Upper lobe of left lung (tissue), 6 donors: Measurements from ENCODE around the gene GPD1L. TPM values are rescaled to one million over a fixed set of nuclear protein-coding genes. Genes with fewer than 3 reads are reported as not detected.
"Not testable (repeated sequence)": the region's sequence is repeated elsewhere in the genome, so short reads cannot be mapped to it uniquely, and the experiment has no call there.

Experiments used
- ATAC-seq, 2 donors: fragments of 200-7000 bp; cut with Tn5 transposase; one replicate each; pipeline ENCODE4 v1.9.1; 2022; ENCODE audit warnings: mild to moderate bottlenecking in 2 of 2, moderate library complexity in 2 of 2; ENCODE audit not compliant: low FRiP score in 2 of 2
- DNase-seq, 2 donors: peaks; one replicate each; pipeline ENCODE4 v3.0.0-alpha.2; 2019 to 2020
- H3K27ac ChIP-seq, 4 donors: fragments of 200-600 bp; sonication (generic); one replicate each; pipeline ENCODE4 v1.5.1; 2016 to 2019
- H3K27me3 ChIP-seq, 4 donors: fragments of 200-600 bp; sonication (generic); one replicate each; pipeline ENCODE4 v1.5.1; 2017 to 2019
- H3K36me3 ChIP-seq, 4 donors: fragments of 200-600 bp; sonication (generic); one replicate each; pipeline ENCODE4 v1.5.1; 2016 to 2019
- H3K4me1 ChIP-seq, 4 donors: fragments of 200-600 bp; sonication (generic); one replicate each; pipeline ENCODE4 v1.5.1; 2018 to 2019
- H3K4me3 ChIP-seq, 4 donors: fragments of 200-600 bp; sonication (generic); one replicate each; pipeline ENCODE4 v1.5.1; 2017 to 2019; ENCODE audit warnings: mild to moderate bottlenecking in 2 of 4, moderate library complexity in 1 of 4
- H3K9me3 ChIP-seq, 4 donors: fragments of 200-600 bp; sonication (generic); one replicate each; pipeline ENCODE4 v1.5.1; 2018 to 2019
- EP300 ChIP-seq, 4 donors: sonication (generic); formaldehyde crosslinking; IDR thresholded peaks; one replicate each; pipeline ENCODE4 v1.5.1; 2017; ENCODE audit warnings: antibody characterized with exemption in 4 of 4, control low read depth in 2 of 4
- POLR2A ChIP-seq, 4 donors: fragments of 450-650 bp; IDR thresholded peaks; one replicate each; pipeline ENCODE4 v1.5.1; 2016 to 2017; ENCODE audit warnings: antibody characterized with exemption in 4 of 4, mild to moderate bottlenecking in 2 of 4
- POLR2AphosphoS5 ChIP-seq, 2 donors: sonication (generic); formaldehyde crosslinking; IDR thresholded peaks; one replicate each; pipeline ENCODE4 v1.5.1; 2017; ENCODE audit warnings: antibody characterized with exemption in 2 of 2
- WGBS, 2 donors: methylation state at CpG; one replicate each; pipeline ENCODE4 v1.1.5; 2017 to 2018; 5-methylcytosine and 5-hydroxymethylcytosine counted together
- total RNA-seq, 6 donors: library from RNA; depleted of rRNA in 4 of 6; stranded (reverse); fragments of >200 nt in 4 of 6; gene quantifications; one replicate each; pipeline versions ENCODE4 v1.1.0 to v1.2.1, GENCODE V29; 2016 to 2021
- TF ChIP-seq, protein P1 (sequence below), 6 experiments: fragments of 450-650 bp in 4 of 6; fragments of 200-600 bp in 2 of 6; sonication (generic) in 2 of 6; IDR thresholded peaks; one replicate each; pipeline ENCODE4 v1.5.1; 2016 to 2019; ENCODE audit warnings: antibody characterized with exemption in 6 of 6
- donor health status: DM: no; HTN: no; CAD: no; lungs with moderate emphysema.
- donor health status: DM: no; HTN: yes; CAD: no; lungs with severe emphysema.

The GPD1L gene
- total RNA-seq, 6 donors from 2014 or later: 50.8 to 221 (median 115) TPM

DNA sequence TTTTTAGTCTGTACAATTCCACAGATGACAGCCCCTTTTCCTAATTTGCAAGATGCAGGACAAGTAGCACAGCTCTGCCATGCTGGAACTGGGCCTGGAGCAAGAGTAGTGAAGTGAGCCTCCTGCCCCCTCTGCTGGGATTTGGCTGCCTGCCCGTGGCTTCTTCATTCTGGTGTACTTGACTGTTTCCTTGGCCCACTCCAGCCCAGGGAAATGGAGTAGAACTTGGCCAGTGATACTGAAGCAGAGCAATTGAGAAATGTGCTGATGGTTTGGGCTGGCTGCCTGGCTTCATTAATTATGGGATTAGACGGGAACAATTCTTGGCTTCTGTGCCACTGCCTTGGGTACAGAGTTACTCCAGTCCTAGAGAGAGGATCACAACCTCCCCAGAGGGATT is 2.8 kb downstream of the GPD1L start:
- peaks cover 41 to 52% (median 47%) of the 10 kb centered on the region in 4 donors for H3K4me1 ChIP-seq
- TF ChIP-seq POLR2A (IDR thresholded peaks at IDR 0.05) (no peak), EP300 (IDR thresholded peaks at IDR 0.05) (peak in 1 of 4 donors; percentile 49), POLR2AphosphoS5 (IDR thresholded peaks at IDR 0.05) (peak; percentile 23 to 68)
- TF ChIP-seq, protein P1, sequence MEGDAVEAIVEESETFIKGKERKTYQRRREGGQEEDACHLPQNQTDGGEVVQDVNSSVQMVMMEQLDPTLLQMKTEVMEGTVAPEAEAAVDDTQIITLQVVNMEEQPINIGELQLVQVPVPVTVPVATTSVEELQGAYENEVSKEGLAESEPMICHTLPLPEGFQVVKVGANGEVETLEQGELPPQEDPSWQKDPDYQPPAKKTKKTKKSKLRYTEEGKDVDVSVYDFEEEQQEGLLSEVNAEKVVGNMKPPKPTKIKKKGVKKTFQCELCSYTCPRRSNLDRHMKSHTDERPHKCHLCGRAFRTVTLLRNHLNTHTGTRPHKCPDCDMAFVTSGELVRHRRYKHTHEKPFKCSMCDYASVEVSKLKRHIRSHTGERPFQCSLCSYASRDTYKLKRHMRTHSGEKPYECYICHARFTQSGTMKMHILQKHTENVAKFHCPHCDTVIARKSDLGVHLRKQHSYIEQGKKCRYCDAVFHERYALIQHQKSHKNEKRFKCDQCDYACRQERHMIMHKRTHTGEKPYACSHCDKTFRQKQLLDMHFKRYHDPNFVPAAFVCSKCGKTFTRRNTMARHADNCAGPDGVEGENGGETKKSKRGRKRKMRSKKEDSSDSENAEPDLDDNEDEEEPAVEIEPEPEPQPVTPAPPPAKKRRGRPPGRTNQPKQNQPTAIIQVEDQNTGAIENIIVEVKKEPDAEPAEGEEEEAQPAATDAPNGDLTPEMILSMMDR (IDR thresholded peaks at IDR 0.05): no peak
- H3K4me3 ChIP-seq: no peak overlapping the region
- DNase-seq (peak in 1 of 2 donors; percentile 88), ATAC-seq (peak; percentile 5 to 55)
- peak overlapping the region; percentile 83 to 91 (median 84) for H3K27ac ChIP-seq
- 8 to 21% methylated on average over 2 of the region's 2 CpGs for WGBS, 2 donors
- H3K36me3 ChIP-seq: no peaks in the 10 kb centered on the region
- no peaks in the 10 kb centered on the region for H3K9me3 ChIP-seq
- H3K27me3 ChIP-seq: no peaks in the 10 kb centered on the region

DNA sequence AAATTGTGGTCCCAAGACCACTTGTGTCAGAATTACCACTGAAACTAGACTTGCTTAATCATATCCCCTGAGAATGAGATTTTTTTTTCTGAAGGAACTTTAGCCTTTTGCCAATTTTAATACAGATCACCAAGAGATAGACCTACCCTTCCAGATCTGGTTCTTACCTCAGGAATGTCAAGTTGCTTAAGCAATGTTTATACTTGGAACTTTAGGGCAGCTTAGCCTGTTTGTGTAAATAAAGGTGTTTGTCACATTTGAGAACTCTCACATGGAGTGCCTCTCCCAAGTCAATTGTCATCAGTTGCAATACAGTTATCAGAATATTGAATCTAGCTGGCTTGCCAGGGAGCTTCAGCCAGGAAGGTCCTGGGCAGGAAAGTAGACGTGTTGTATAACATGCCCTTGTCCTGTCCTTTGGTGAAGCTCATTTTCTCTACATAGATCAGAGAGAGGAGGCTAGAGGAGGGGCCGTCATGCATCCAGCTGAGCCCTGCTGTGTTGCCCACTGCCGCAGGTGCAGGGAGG is 3.9 kb downstream of the GPD1L start:
- ATAC-seq (no peak), DNase-seq (peak in 1 of 2 donors; percentile 27)
- Histone ChIP-seq H3K27ac (peak overlapping the region; percentile 83 to 91 (median 84)), H3K27me3 (no peaks in the 10 kb centered on the region), H3K4me1 (peaks cover 41 to 52% (median 47%) of the 10 kb centered on the region in 4 donors), H3K4me3 (no peak overlapping the region), H3K36me3 (no peaks in the 10 kb centered on the region), H3K9me3 (no peaks in the 10 kb centered on the region)
- WGBS, 2 donors: 59 to 63% methylated on average over 2 to 3 of the region's 3 CpGs
- TF ChIP-seq, protein P1 (IDR thresholded peaks at IDR 0.05): no peak
- TF ChIP-seq EP300 (IDR thresholded peaks at IDR 0.05): peak in 1 of 4 donors; percentile 67

DNA sequence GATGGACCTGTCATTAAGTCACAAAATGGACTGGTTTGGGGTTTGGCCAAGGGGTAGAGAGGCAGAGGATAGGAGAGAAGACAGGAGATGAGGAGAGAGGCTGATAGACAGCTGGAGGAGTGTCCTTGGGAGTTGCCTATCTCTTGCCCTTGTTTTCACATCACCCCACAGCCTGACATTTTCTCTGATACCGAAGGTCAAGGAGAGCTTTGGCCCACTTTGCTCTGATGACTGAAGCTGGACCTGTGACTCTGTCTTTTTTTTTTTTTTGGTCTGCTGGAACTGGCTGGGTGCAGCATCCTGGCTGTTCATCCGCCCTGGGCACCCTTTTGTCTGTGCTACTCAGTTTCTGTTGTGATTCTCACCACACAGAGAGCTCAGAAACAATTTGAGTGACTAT is 5.1 kb downstream of the GPD1L start:
- H3K27ac ChIP-seq: peak overlapping the region in 1 of 4 donors; percentile 85
- ATAC-seq: no peak

DNA sequence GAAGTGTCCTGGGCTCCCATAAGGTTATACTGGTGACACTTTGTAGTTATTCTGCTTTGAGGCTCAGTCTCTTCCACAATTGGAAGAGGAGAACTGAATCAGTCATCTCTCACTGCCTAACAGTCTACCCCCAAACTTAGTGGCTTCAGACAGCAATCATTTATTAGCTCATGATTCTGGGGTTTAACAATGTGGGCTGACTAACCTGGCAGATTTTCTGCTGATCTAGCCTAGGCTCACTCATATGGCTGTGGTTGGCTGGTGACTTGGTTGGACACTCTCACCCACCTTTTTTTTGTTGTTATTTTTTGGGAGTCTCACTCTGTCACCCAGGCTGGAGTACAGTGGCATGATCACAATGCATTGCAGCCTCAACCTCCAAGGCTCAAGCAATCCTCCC is 7.1 kb downstream of the GPD1L start:
- Histone ChIP-seq H3K4me1 (peaks cover 23 to 46% (median 31%) of the 10 kb centered on the region in 4 donors), H3K27me3 (no peaks in the 10 kb centered on the region), H3K36me3 (no peaks in the 10 kb centered on the region), H3K9me3 (no peaks in the 10 kb centered on the region), H3K4me3 (no peak overlapping the region), H3K27ac (peak overlapping the region in 3 of 4 donors; percentile 7 to 61 (median 19))
- no peak for DNase-seq
- ATAC-seq: no peak
- no peak for TF ChIP-seq POLR2AphosphoS5 (IDR thresholded peaks at IDR 0.05)
- no peak for TF ChIP-seq POLR2A (IDR thresholded peaks at IDR 0.05)
- TF ChIP-seq, protein P1 (IDR thresholded peaks at IDR 0.05): no peak
- no peak for TF ChIP-seq EP300 (IDR thresholded peaks at IDR 0.05)

More for the DNA sequence above, 5.1 kb downstream of the GPD1L start:
- 90 to 93% methylated on average over 2 of the region's 2 CpGs for WGBS, 2 donors
- H3K27me3 ChIP-seq: no peaks in the 10 kb centered on the region
- H3K36me3 ChIP-seq: no peaks in the 10 kb centered on the region
- DNase-seq: no peak
- H3K4me1 ChIP-seq: peaks cover 36 to 48% (median 42%) of the 10 kb centered on the region in 4 donors
- no peaks in the 10 kb centered on the region for H3K9me3 ChIP-seq
- H3K4me3 ChIP-seq: no peak overlapping the region
- TF ChIP-seq EP300 (IDR thresholded peaks at IDR 0.05): no peak
- TF ChIP-seq, protein P1 (IDR thresholded peaks at IDR 0.05): no peak
- no peak for TF ChIP-seq POLR2A (IDR thresholded peaks at IDR 0.05)
- TF ChIP-seq POLR2AphosphoS5 (IDR thresholded peaks at IDR 0.05): no peak

DNA sequence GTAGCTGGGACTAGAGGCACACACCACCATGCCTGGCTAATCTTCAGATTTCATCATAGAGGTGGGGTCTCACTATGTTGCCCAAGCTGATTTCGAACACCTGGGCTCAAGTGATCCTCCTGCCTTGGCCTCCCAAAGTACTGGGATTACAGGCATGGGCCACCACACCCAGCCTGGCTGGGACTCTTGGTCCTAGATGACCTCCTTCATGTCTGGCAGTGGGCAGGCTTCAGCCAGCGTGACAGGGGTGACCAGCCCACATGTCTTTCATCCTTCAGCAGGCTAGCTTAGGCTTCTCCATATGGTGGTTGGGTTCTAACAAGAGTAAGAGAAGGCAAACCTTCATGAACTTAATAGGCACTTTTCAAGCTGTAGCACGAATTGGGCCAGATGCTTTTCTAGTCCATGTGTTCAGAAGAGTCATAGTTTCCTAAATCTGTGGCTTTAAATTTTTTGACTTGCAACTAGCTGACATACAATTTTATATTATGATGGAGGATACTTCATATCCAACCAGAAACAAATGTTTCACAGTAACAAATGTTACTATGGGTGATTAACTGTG is 7.6 kb downstream of the GPD1L start:
- peak overlapping the region in 3 of 4 donors; percentile 7 to 61 (median 19) for H3K27ac ChIP-seq

DNA sequence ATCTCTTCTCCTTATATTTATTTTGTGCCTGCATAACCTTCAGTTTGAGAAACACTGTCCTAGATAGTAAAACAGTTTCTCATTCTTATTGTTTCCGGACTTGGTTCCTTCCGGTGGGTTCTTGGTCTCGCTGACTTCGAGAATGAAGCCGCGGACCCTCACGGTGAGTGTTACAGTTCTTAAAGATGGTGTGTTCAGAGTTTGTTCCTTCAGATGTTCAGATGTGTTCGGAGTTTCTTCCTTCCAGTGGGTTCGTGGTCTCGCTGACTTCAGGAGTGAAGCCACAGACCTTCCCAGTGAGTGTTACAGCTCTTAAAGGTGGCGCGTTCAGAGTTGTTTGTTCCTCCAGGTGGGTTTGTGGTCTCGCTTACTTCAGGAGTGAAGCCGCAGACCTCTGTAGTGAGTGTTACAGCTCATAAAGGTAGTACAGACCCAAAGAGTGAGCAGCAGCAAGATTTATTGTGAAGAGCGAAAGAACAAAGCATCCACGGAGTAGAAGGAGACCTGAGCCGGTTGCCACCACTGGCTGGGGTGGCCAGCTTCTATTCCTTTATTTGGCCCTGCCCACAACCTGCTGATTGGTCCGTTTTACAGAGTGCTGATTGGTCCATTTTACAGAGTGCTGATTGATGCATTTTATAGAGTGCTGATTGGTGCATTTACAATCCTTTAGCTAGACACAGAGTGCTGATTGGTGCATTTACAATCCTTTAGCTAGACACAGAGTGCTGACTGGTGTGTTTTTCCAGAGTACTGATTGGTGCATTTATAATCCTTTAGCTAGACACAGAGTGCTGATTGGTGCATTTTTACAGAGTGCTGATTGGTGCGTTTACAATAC is 8.3 kb downstream of the GPD1L start:
- not testable (repeated sequence) for H3K9me3 ChIP-seq, H3K36me3 ChIP-seq, ATAC-seq, H3K4me3 ChIP-seq, H3K27me3 ChIP-seq
- peak overlapping the region in 1 of 4 donors; percentile 61 for H3K27ac ChIP-seq
- H3K4me1 ChIP-seq: peaks cover 15 to 37% (median 19%) of the 10 kb centered on the region in 4 donors
- WGBS, 2 donors: 69 to 82% methylated on average over 19 of the region's 19 CpGs
- DNase-seq: peak in 1 of 2 donors; percentile 37

More for the DNA sequence above, 7.6 kb downstream of the GPD1L start:
- WGBS, 2 donors: 87 to 95% methylated on average over 3 of the region's 3 CpGs
- DNase-seq (no peak), ATAC-seq (no peak)
- peaks cover 18 to 41% (median 26%) of the 10 kb centered on the region in 4 donors for H3K4me1 ChIP-seq
- TF ChIP-seq EP300 (IDR thresholded peaks at IDR 0.05) (no peak), POLR2A (IDR thresholded peaks at IDR 0.05) (no peak), POLR2AphosphoS5 (IDR thresholded peaks at IDR 0.05) (no peak)
- TF ChIP-seq, protein P1 (IDR thresholded peaks at IDR 0.05): no peak
- no peaks in the 10 kb centered on the region for H3K9me3 ChIP-seq
- H3K36me3 ChIP-seq: no peaks in the 10 kb centered on the region
- no peaks in the 10 kb centered on the region for H3K27me3 ChIP-seq
- H3K4me3 ChIP-seq: no peak overlapping the region
